Stomach (tissue), 4 donors: Measurements from ENCODE around the gene DUSP9.

Source experiments
- CTCF ChIP-seq, 7 experiments: fragments of 450-650 bp in 4 of 7; fragments of 200-600 bp in 3 of 7; sonication (generic) in 3 of 7; IDR thresholded peaks; one replicate each; pipeline ENCODE4 v1.5.1; 2016 to 2019; ENCODE audit warnings: antibody characterized with exemption in 7 of 7, control low read depth in 2 of 7, mild to moderate bottlenecking in 1 of 7
- POLR2AphosphoS5 ChIP-seq, 3 donors: sonication (generic); formaldehyde crosslinking; IDR thresholded peaks; one replicate each; pipeline ENCODE4 v1.6.1; 2016; ENCODE audit warnings: antibody characterized with exemption in 3 of 3

GRCh38 chrX:153647461-153648357 is 706 bp downstream of the DUSP9 start:
- no peak for TF ChIP-seq CTCF (IDR thresholded peaks at IDR 0.05)
- TF ChIP-seq POLR2AphosphoS5 (IDR thresholded peaks at IDR 0.05) = no peak
